Measurements from ENCODE around the gene AKAP6. TPM values are rescaled to one million over a fixed set of nuclear protein-coding genes. Genes with fewer than 3 reads are reported as not detected.

AKAP6 gene
- total and polyA plus RNA-seq, 4 donors, result 0.42 to 3.2 (median 1.7) TPM

- DNase-seq (ENCODE audit: low spot score), result no peak
- Histone ChIP-seq H3K27ac (ENCODE audit: low read depth in 1 of 2, low read length in 2 of 2) (no peak overlapping the region), H3K36me3 (ENCODE audit: control insufficient read depth in 4 of 4, insufficient read depth in 3 of 4, low read depth in 1 of 4, low read length in 3 of 4) (no peaks in the 10 kb centered on the region), H3K27me3 (ENCODE audit: control insufficient read depth in 4 of 4, insufficient read depth in 4 of 4, low read length in 3 of 4) (no peaks in the 10 kb centered on the region), H3K4me1 (ENCODE audit: control insufficient read depth in 4 of 4, insufficient read depth in 4 of 4, low read length in 3 of 4) (peaks cover 0 to 4% (median 0%) of the 10 kb centered on the region in 4 donors), H3K9me3 (ENCODE audit: control insufficient read depth in 4 of 4, low read length in 3 of 4) (no peaks in the 10 kb centered on the region), H3K4me3 (ENCODE audit: low read depth in 1 of 3, low read length in 3 of 3) (no peak overlapping the region), H3K9ac (ENCODE audit: low read depth in 1 of 2, low read length in 2 of 2) (no peak overlapping the region)
- no peak for TF ChIP-seq GABPA (IDR thresholded peaks at IDR 0.05 in 1 of 2, conservative IDR thresholded peaks at IDR 0.05 in 1 of 2)
- WGBS, result 60% methylated on average over 1 of the region's 1 CpG
Measured at GRCh38 chr14:32350020-32350419, 20.9 kb downstream of the AKAP6 start.

- Histone ChIP-seq H3K36me3 (ENCODE audit: control insufficient read depth in 4 of 4, insufficient read depth in 3 of 4, low read depth in 1 of 4, low read length in 3 of 4) (no peaks in the 10 kb centered on the region), H3K4me1 (ENCODE audit: control insufficient read depth in 4 of 4, insufficient read depth in 4 of 4, low read length in 3 of 4) (peaks cover 0 to 4% (median 0%) of the 10 kb centered on the region in 4 donors), H3K9me3 (ENCODE audit: control insufficient read depth in 4 of 4, low read length in 3 of 4) (no peaks in the 10 kb centered on the region), H3K9ac (ENCODE audit: low read depth in 1 of 2, low read length in 2 of 2) (no peak overlapping the region), H3K27ac (ENCODE audit: low read depth in 1 of 2, low read length in 2 of 2) (no peak overlapping the region), H3K4me3 (ENCODE audit: low read depth in 1 of 3, low read length in 3 of 3) (no peak overlapping the region), H3K27me3 (ENCODE audit: control insufficient read depth in 4 of 4, insufficient read depth in 4 of 4, low read length in 3 of 4) (no peaks in the 10 kb centered on the region)
- 86% methylated on average over 4 of the region's 4 CpGs for WGBS
- DNase-seq (ENCODE audit: low spot score), result no peak
- no peak for TF ChIP-seq TAF1 (conservative IDR thresholded peaks at IDR 0.05)
- no peak for TF ChIP-seq RAD21 (IDR thresholded peaks at IDR 0.05)
- no peak for TF ChIP-seq SP1 (IDR thresholded peaks at IDR 0.05)
- no peak for TF ChIP-seq HNF4A (conservative IDR thresholded peaks at IDR 0.05)
- TF ChIP-seq ZBTB33 (IDR thresholded peaks at IDR 0.05), result no peak
- TF ChIP-seq NR2F2 (IDR thresholded peaks at IDR 0.05), result no peak
Measured at GRCh38 chr14:32352631-32353030, 23.5 kb downstream of the AKAP6 start.

GRCh38 chr14:32354716-32355115, 25.6 kb downstream of the AKAP6 start:
- 47% methylated on average over 3 of the region's 3 CpGs for WGBS
- DNase-seq (ENCODE audit: low spot score), result no peak

More at GRCh38 chr14:32354716-32355115, 25.6 kb downstream of the AKAP6 start:
- Histone ChIP-seq H3K4me3 (ENCODE audit: low read depth in 1 of 3, low read length in 3 of 3) (no peak overlapping the region), H3K36me3 (ENCODE audit: control insufficient read depth in 4 of 4, insufficient read depth in 3 of 4, low read depth in 1 of 4, low read length in 3 of 4) (no peaks in the 10 kb centered on the region), H3K9me3 (ENCODE audit: control insufficient read depth in 4 of 4, low read length in 3 of 4) (no peaks in the 10 kb centered on the region), H3K9ac (ENCODE audit: low read depth in 1 of 2, low read length in 2 of 2) (no peak overlapping the region), H3K27ac (ENCODE audit: low read depth in 1 of 2, low read length in 2 of 2) (no peak overlapping the region), H3K4me1 (ENCODE audit: control insufficient read depth in 4 of 4, insufficient read depth in 4 of 4, low read length in 3 of 4) (peaks cover 0 to 4% (median 0%) of the 10 kb centered on the region in 4 donors), H3K27me3 (ENCODE audit: control insufficient read depth in 4 of 4, insufficient read depth in 4 of 4, low read length in 3 of 4) (no peaks in the 10 kb centered on the region)
- TF ChIP-seq HNF4G (IDR thresholded peaks at IDR 0.05) (no peak), GABPA (IDR thresholded peaks at IDR 0.05 in 1 of 2, conservative IDR thresholded peaks at IDR 0.05 in 1 of 2) (no peak), SP1 (IDR thresholded peaks at IDR 0.05) (no peak), MAX (IDR thresholded peaks at IDR 0.05) (no peak), REST (IDR thresholded peaks at IDR 0.05) (no peak), HNF4A (conservative IDR thresholded peaks at IDR 0.05) (no peak), NR2F2 (IDR thresholded peaks at IDR 0.05) (no peak), FOXA1 (IDR thresholded peaks at IDR 0.05) (no peak), JUND (IDR thresholded peaks at IDR 0.05) (no peak)
